HG03575 (cell line): ENCODE results near the gene TMEM86A.
"Not testable (repeated sequence)": the region's sequence is repeated elsewhere in the genome, so short reads cannot be mapped to it uniquely, and the experiment has no call there.

ENCODE experiments used
- ATAC-seq: cut with Tn5 transposase; IDR thresholded peaks from one replicate; pipeline ENCODE4 v1.9.1; 2021; ENCODE audit not compliant: unreplicated experiment, insufficient number of reproducible peaks, low FRiP score; ENCODE audit errors: extremely low read depth

The TMEM86A gene, protein sequence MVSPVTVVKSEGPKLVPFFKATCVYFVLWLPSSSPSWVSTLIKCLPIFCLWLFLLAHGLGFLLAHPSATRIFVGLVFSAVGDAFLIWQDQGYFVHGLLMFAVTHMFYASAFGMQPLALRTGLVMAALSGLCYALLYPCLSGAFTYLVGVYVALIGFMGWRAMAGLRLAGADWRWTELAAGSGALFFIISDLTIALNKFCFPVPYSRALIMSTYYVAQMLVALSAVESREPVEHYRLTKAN

DNA sequence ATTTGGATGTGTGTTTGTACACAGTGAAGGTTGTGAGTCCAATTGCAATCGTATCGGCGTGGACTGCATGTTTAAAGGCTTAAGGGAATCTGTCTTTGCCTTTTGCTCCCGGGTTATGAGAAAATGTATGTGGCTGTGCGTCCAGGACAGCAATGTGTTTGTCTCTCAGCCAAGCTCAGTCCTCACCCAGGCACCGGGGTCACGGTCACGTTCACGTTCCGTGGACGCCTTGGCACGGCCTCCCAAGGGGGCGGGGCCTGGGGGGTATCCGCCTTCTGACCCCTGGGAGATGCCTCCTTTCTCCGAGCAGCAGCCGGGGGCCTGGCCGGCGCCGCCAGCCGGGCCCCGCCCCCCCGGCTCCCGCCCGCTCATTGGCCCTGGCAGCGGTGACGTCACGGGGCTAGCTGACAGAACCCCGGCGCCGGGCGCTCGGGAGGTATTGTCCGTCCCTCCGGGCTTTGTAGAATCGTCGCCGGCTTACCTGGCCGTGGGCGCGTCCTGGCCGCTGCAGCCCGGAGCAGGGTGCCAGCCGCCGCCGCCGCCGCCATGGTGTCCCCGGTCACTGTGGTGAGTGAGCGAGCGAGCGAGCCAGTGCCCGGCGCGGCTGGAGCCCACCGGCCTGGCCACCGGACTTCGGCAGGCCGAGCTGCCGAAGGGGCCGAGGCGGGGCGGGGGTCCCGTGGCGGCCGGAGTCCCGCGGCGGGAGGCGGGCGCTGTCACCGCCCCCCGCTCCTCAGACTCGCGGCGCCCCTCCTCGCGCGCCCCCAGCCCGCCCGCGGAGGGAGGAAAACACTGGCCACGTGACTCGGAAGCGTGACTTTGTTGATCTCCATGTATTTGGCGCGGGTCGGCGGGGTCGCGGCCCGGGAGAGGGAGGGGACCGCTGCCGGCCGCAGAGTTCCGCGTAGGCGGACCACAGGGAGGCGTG, at the start of gene TMEM86A:
Gene TMEM86A, plus strand, starts transcription at position 439 of the 928 bp plus-strand sequence. Its CDS starts 108 bp downstream, at position 547.
- no peak for ATAC-seq

DNA sequence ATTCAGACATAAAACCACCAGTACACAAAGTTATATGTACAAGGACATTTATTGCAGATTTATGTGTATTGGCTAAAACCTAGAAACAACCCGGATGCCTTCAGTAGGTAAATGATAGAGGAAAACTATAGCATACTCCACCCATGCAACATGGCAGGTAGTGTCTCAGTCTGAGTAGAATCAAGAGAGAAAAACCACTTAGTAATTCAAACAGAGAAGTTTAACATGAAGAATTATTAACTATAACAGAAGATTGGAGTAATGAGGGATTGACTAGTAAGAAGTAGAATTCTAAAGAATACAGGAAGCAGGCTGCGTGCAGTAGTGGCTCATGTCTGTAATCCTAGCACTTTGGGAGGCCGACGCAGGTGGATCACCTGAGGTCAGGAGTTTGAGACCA, 48.2 kb upstream of the TMEM86A start:
- ATAC-seq, result no peak

- no peak for ATAC-seq
Measured at GRCh38 chr11:18650859-18651557, 47.6 kb upstream of the TMEM86A start.

- ATAC-seq, result no peak
Measured at GRCh38 chr11:18657673-18658072, 40.9 kb upstream of the TMEM86A start.

- ATAC-seq, result not testable (repeated sequence)
Measured at GRCh38 chr11:18665353-18665872, 33.2 kb upstream of the TMEM86A start.

GRCh38 chr11:18668131-18668530, 30.4 kb upstream of the TMEM86A start:
- no peak for ATAC-seq

DNA sequence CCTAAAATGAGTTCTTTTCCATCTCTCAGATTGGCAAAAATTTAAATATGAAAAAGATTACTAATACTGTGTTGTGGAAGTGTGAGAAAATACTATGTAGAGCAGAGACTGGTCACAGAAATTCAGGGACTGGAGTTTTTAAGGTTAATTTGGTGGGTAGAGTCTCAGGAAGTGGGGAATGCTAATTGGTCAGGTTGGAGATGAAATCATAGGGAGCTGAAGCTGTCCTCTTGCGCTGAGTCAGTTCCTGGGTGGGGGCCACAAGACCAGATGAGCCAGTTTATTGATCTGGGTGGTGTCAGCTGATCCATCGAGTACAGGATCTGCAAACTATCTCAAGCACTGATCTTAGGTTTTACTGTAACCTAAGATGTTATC, 29.4 kb upstream of the TMEM86A start:
- no peak for ATAC-seq

GRCh38 chr11:18669711-18670110, 28.9 kb upstream of the TMEM86A start:
- no peak for ATAC-seq

GRCh38 chr11:18671246-18671645, 27.3 kb upstream of the TMEM86A start:
- no peak for ATAC-seq

- ATAC-seq, result not testable (repeated sequence)
Measured at GRCh38 chr11:18672209-18672608, 26.4 kb upstream of the TMEM86A start.

- no peak for ATAC-seq
Measured at GRCh38 chr11:18676803-18677202, 21.8 kb upstream of the TMEM86A start.

- ATAC-seq, result no peak
Measured at GRCh38 chr11:18677560-18677959, 21.0 kb upstream of the TMEM86A start.

GRCh38 chr11:18681949-18682348, 16.6 kb upstream of the TMEM86A start:
- not testable (repeated sequence) for ATAC-seq

DNA sequence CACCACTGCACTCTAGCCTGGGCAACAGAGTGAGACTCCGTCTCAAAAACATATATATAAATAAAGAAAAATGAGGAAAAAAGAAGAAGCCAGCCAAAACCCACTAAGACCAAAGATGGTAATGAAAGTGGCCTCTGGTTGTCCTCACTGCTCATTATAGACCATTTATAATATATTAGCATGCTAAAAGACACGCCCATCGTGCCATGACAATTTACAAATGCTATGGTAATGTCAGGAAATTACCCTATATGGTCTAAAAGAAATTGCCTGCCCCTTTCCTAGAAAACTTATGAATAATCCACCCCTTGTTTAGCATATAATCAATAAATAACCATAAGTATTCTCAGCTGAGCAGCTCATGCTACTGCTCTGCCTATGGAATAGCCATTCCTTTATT, 16.1 kb upstream of the TMEM86A start:
- ATAC-seq, result no peak

DNA sequence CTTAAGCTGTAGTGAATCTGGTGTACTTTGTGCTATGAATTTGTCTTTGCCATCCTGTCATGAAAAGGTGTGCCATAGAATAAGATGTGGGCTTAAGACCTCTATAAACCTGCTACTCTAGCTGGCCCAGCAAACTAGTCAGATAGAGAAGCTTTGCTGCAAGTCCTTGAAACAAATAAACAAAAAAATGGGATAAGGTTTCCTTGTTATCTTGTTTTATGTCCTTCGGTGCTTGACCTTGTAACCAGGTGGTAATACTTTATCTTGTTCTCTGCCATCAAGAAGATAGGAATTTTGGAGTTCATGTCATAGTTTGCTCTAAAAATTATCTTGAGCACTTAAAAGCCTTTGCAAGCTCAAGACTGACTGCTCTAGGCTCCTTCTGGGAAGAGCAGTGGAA, 14.3 kb upstream of the TMEM86A start:
- no peak for ATAC-seq

DNA sequence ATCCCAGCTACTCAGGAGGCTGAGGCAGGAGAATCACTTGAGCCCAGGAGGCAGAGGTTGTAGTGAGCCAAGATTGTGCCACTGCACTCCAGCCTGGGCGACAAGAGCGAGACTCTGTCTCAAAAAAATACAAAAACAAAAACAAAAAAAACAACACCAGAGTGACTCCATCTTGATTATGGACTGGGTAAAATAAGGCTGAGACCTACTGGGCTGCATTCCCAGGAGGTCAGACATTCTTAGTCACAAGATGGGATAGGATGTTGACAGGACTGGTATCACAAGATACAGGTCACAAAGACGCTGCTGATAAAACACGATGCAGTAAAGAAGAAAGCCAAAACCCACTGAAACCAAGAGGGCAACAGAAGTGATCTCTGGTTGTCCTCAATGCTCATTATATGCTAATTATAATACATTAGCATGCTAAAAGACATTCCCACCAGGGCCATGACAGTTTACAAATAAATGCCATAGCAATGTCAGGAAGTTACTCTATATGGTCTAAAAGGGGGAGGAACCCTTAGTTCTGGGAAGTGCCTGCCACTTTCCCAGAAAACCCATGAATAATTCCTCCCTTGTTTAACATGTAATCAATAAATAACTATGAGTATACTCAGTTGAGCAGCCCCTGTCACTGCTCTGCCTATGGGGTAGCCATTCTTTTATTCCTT, 7.0 kb upstream of the TMEM86A start:
- not testable (repeated sequence) for ATAC-seq

GRCh38 chr11:18692941-18693760, 5.4 kb upstream of the TMEM86A start:
- no peak for ATAC-seq

- ATAC-seq, result no peak
Measured at GRCh38 chr11:18696638-18697225, 1.8 kb upstream of the TMEM86A start.
